CD4-positive, alpha-beta T cell treated with Interleukin-6 at 100 ng/mL for 8 hours (primary cell): Measurements from ENCODE around the gene BMPR2.
"Not testable (repeated sequence)": the region's sequence is repeated elsewhere in the genome, so short reads cannot be mapped to it uniquely, and the experiment has no call there.

ENCODE experiments used
- DNase-seq: peaks from one replicate; pipeline ENCODE4 v3.0.0-alpha.2; 2020; ENCODE audit warnings: mixed read lengths, low spot score

BMPR2 gene

GRCh38 chr2:202452744-202453143 lies 76.6 kb downstream of the BMPR2 start:
- no peak for DNase-seq

- no peak for DNase-seq
Measured at GRCh38 chr2:202454536-202454935, 78.4 kb downstream of the BMPR2 start.

GRCh38 chr2:202455114-202455513 lies 79.0 kb downstream of the BMPR2 start:
- DNase-seq, result no peak

DNA sequence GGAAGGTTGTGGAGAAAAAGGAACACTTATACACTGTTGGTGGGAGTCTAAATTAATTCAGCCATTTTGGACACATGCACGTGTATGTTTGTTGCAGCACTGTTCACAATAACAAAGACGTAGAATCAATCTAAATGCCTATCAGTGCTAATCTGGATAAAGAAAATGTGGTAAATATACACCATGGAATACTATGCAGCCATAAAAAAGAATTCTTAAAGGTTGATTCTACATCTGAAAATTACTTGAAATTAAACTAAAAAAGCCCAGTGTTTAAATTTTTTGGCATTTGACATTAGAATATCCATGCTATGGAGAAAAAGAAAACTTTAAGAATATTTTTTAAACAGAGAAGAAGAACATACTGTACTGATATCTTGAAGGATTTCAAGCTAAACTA lies 84.0 kb downstream of the BMPR2 start:
- DNase-seq, result no peak

GRCh38 chr2:202479090-202479489 lies 103.0 kb downstream of the BMPR2 start:
- no peak for DNase-seq

DNA sequence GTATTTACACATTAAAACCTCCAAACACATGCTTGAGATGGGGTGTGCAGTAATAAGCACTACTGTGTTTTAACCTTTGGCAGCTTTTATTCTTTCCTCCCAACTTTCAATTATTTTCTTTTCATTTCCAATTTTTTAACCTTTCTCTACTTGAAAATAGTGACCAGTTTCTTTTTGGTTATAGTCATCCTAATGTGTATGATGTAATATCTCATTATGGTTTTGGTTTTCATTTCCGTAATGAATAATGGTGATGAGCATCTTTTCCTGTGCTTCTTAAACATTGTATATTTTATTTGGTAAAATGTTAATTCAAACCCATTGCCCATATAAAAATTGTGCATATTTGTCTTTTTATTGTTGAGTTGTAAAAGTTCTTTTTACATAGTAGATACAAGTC lies 103.5 kb downstream of the BMPR2 start:
- no peak for DNase-seq

DNA sequence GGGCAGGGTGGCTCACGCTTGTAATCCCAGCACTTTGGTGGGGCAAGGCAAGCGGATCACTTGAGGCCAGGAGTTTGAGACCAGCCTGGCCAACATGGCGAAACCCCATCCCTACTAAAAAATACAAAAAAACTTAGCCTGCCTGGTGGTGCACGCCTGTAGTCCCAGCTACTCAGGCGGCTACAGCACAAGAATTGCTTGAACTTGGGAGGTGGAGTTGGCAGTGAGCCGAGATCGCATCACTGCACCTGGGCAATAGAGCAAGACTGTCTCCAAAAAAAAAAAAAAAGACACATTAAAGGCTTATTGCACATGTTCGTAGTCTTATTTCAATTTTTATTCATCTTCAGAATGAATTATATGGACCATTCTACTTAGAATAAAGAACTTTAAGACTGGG lies 110.2 kb downstream of the BMPR2 start:
- DNase-seq, result no peak

- DNase-seq, result no peak
Measured at GRCh38 chr2:202488671-202489070, 112.5 kb downstream of the BMPR2 start.

- DNase-seq, result no peak
Measured at GRCh38 chr2:202490479-202490878, 114.4 kb downstream of the BMPR2 start.

GRCh38 chr2:202491514-202491913 lies 115.4 kb downstream of the BMPR2 start:
- DNase-seq, result no peak

DNA sequence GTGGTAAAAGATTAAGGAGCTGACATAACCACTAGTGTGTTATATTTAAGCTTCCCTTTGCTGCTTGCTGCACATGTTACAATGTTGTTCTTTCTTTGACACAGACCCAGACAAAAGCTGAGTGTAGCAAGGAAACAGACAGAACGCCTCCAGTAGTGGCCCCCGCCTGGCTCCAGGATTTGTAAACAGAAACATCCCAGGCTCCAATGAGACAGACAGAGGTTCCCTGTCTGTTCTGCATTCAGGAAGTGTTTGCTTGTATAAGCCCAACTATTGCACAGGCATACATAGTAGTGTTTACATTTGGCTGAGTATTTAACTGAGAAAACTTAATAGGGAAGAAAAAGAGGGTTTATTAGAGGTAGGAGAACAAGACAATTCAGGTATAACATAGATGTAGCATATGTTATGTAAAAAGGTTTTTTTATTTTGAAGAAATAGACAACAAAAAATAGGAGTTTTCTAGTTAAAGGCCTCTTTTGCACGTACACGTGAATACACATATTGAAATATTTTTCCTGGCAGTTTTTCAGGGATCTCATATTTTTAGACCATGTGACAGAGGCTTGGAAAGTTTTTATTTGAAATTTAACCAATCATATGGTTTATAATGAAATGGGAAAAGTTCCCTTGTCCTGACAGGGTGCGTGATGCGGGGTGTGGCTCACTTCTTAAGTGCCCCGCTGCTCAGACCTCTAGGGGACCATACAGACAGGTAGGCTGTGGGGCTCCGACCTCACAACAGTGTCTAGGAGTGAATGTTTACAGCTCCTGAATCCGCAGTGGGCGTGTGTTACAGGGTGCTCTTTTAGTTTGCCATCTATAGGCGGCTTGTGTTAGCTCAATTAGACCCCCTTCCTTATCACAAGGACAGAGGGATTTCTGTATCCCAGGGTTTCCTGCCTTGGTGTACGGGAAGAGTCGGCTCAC lies 118.4 kb downstream of the BMPR2 start:
- DNase-seq, result no peak

GRCh38 chr2:202495230-202495604 lies 119.1 kb downstream of the BMPR2 start:
- no peak for DNase-seq

GRCh38 chr2:202496835-202497472 lies 120.8 kb downstream of the BMPR2 start:
- DNase-seq, result not testable (repeated sequence)

DNA sequence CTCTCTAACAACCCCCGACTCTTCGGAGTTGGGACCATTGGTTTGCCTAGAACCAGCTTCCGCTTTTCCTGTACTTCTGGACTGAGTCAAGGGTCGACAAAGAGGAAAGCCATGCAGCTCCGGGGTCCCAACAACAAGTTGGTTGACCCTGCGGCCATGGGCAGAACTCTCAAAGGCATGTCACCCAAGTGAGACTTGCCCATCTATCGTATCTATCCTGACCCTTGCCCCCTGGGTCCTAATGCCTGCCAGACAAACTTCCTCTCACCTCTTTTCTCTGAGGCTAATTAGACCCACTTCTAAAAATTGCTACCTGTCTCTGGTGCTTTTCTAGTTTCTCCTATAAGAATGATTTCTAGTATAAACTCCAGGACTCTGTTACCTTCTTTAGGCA lies 121.3 kb downstream of the BMPR2 start:
- not testable (repeated sequence) for DNase-seq

DNA sequence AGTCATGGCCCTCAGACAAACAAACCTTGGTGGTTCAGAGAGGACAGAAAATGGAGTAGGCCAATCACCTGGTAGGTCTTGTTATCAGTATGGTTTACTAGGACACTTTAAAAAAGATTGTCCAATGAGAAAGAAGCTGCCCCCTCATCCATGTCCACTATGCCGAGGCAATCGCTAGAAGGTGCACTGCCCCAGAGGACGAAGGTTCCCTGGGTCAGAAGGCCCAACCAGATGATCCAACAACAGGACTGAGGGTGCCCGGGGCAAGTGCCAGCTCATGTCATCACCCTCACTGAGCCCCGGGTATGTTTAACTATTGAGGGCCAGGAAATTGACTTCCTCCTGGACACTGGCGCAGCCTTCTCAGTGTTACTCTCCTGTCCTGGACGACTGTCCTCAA lies 123.7 kb downstream of the BMPR2 start:
- DNase-seq, result not testable (repeated sequence)

- DNase-seq, result not testable (repeated sequence)
Measured at GRCh38 chr2:202503276-202503675, 127.1 kb downstream of the BMPR2 start.

- DNase-seq, result no peak
Measured at GRCh38 chr2:202508686-202509085, 132.6 kb downstream of the BMPR2 start.

DNA sequence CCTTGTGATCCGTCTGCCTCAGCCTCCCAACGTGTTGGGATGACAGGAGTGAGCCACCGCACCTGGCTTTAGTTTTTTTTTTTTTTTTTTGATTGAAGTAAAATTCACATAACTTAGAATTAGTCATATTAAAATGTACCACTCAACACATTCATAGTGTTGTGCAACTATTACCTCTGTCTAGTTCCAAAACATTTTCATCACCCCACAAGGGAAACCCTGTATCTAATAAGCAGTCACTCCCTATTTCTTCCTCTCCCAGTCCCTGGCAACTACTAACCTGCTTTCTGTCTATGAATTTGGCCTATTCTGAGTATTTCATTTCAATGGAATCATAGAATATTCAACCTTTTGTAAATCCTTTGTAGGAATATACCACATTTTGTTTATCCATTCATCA lies 134.8 kb downstream of the BMPR2 start:
- DNase-seq, result no peak

DNA sequence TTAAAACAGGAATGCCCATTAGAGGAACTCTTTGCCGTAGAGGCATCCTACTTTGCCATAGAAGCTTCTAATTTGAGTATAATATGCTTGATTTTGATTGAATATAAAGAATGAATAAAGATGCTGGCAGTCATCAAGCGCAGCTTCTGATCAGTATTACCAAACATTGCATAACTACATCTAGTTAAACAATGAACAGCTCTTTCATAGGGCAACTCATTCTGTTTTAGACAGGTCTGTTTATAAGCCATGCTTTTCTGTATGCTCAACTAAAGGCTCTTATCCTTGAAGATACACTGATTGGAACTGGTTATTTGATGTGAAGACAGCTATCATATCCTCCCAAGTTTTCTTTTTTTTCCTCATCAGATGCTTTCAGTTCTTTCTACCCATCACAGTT lies 136.0 kb downstream of the BMPR2 start:
- DNase-seq, result no peak

GRCh38 chr2:202514732-202515131 lies 138.6 kb downstream of the BMPR2 start:
- no peak for DNase-seq

DNA sequence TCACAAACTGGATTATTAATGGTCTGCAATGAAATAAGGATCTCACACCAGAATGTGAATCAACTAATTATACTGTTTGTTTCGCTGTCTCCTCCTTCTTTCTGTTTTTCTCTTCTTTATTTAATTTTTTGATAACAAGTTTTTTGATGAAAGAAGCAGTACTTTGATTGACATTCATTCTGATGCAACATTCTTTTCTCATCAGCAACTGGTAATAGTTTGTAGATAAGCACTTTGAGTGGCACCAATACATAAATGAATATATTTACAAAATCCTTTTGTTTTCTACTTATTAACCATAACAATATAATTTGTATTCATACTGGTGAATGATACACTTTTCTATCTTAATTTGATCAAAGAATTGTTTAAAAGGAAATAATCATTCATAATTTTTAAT lies 143.3 kb downstream of the BMPR2 start:
- no peak for DNase-seq

DNA sequence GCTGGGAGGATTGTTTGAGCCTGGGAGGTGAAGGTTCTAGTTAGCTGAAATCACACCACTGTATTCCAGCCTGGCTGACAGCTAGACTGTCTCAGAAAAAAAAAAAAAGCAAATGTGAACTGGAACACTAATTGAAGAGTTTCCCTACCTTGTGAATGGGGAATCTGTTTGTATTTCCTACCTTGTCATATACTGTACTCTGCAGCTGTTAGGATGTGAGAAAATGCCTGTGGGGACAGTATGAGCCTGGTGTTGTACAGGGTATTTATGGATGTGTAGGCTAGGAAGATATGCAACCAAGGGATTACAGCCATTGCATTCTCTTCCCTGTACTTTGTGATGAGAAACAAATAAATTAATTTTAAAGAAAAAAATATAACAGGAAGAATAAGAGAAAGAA lies 145.3 kb downstream of the BMPR2 start:
- no peak for DNase-seq

DNA sequence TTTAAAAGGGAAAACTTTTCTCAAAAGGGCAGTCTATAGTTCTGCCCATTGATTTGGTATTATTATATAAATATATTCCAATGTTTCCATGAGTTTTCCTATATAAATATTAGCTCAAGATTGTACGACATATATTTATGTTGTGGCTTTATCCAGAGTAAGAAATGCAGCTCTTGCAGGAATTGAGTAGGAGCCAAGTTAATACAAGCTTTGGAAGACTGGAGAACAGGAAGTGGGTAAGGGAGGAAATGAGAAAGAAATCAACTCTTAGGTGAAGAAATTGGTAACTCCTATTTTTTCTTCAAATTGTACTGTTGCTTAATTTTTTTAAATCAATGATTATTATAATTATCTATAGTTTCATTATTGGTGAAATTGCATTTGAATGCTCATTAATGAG lies 153.3 kb downstream of the BMPR2 start:
- DNase-seq, result no peak

DNA sequence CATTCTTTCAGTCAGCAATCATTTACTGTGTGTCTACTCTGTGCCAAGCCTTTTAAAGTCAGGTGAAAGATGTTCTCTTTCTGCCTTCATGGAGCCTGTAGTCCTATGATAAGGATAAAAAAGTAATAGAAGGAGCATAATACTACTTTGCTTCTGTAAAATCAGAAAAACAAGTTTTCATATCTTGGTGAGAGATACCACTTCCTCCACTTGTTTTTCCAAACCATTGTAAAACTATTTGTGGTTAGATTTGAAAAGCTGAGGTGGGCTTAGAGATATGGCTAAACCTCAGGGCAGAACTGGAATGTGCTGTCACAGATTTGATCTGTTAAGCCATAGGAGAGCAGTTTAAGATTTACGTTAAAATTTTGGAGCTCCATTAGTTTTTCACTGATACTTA lies 153.9 kb downstream of the BMPR2 start:
- no peak for DNase-seq
